ENCODE results near the gene SIPA1L3. TPM values are rescaled to one million over a fixed set of nuclear protein-coding genes. Genes with fewer than 3 reads are reported as not detected.

The SIPA1L3 gene
- total RNA-seq, 1 experiment from 2014 or later, result 66.3 TPM

- H3K27me3 ChIP-seq (ENCODE audit: control insufficient read depth, insufficient read depth, low read length), result peaks cover 15% of the 10 kb centered on the region; the same call in 1 of the 2 replicates
- BruUV-seq (replicated peaks), result no TSS peak
- H3K4me1 ChIP-seq (ENCODE audit: control insufficient read depth, insufficient read depth, low read length), result no peaks in the 10 kb centered on the region
- CTCF ChIA-PET, result no interaction called here
- H3K27ac ChIP-seq (ENCODE audit: low read length), result no peak overlapping the region
- no peaks in the 10 kb centered on the region for H3K9me3 ChIP-seq (ENCODE audit: control insufficient read depth, insufficient read depth, low read depth, low read length)
- intact Hi-C loops (cut with micrococcal nuclease; ENCODE audit: unreplicated experiment) (no loop called here), in situ Hi-C loops (cut with HindIII; ENCODE audit: low pct_unique_long_range_greater_than_20kb, low sequenced_read_pairs) (no loop called here)
- DNase-seq (ENCODE audit: low read depth, low spot score), result no peak
- POLR2A ChIA-PET, result no interaction called here
- no peaks in the 10 kb centered on the region for H3K36me3 ChIP-seq (ENCODE audit: control insufficient read depth, insufficient read depth, low read length)
- no peak for ATAC-seq
- H3K4me3 ChIP-seq (ENCODE audit: low read depth in 2 of 2, low read length in 2 of 2), result no peak overlapping the region
- TF ChIP-seq TCF7L2 (IDR thresholded peaks at IDR 0.05; ENCODE audit: low read depth, low read length), result no peak
- no peak for TF ChIP-seq CTCF (IDR thresholded peaks at IDR 0.05)
- no peak for TF ChIP-seq SIN3A (IDR thresholded peaks at IDR 0.05; ENCODE audit: borderline replicate concordance, insufficient read depth, low read depth, low read length)
- TF ChIP-seq REST (IDR thresholded peaks at IDR 0.05; ENCODE audit: insufficient read depth in 1 of 2, low read depth in 2 of 2, low read length in 1 of 2), result no peak
- TF ChIP-seq POLR2AphosphoS5 (IDR thresholded peaks at IDR 0.05; ENCODE audit: low read depth, low read length), result no peak
These were observed 13.0 kb upstream of the SIPA1L3 start for GRCh38 chr19:37893845-37894575.

- DNase-seq (ENCODE audit: low read depth, low spot score), result no peak
- in situ Hi-C loops (cut with HindIII; ENCODE audit: low pct_unique_long_range_greater_than_20kb, low sequenced_read_pairs) (no loop called here), intact Hi-C loops (cut with micrococcal nuclease; ENCODE audit: unreplicated experiment) (no loop called here)
- no peaks in the 10 kb centered on the region for H3K36me3 ChIP-seq (ENCODE audit: control insufficient read depth, insufficient read depth, low read length)
- no TSS peak for BruUV-seq (replicated peaks)
- H3K4me1 ChIP-seq (ENCODE audit: control insufficient read depth, insufficient read depth, low read length), result no peaks in the 10 kb centered on the region
- H3K9me3 ChIP-seq (ENCODE audit: control insufficient read depth, insufficient read depth, low read depth, low read length), result no peaks in the 10 kb centered on the region
- no peak overlapping the region for H3K27ac ChIP-seq (ENCODE audit: low read length)
- ChIA-PET CTCF (no interaction called here), POLR2A (no interaction called here)
- TF ChIP-seq REST (IDR thresholded peaks at IDR 0.05; ENCODE audit: insufficient read depth in 1 of 2, low read depth in 2 of 2, low read length in 1 of 2), result no peak
- no peak for TF ChIP-seq TCF7L2 (IDR thresholded peaks at IDR 0.05; ENCODE audit: low read depth, low read length)
- TF ChIP-seq SIN3A (IDR thresholded peaks at IDR 0.05; ENCODE audit: borderline replicate concordance, insufficient read depth, low read depth, low read length), result no peak
- no peak for TF ChIP-seq POLR2AphosphoS5 (IDR thresholded peaks at IDR 0.05; ENCODE audit: low read depth, low read length)
- no peak for TF ChIP-seq CTCF (IDR thresholded peaks at IDR 0.05)
- no peak for ATAC-seq
- no peak overlapping the region for H3K4me3 ChIP-seq (ENCODE audit: low read depth in 2 of 2, low read length in 2 of 2)
- peaks cover 6% of the 10 kb centered on the region; the same call in 1 of the 2 replicates for H3K27me3 ChIP-seq (ENCODE audit: control insufficient read depth, insufficient read depth, low read length)
These were observed 10.8 kb upstream of the SIPA1L3 start for GRCh38 chr19:37896180-37896579.

Data from Panc1 (cell line).